ENCODE data around the gene GAA. TPM values are rescaled to one million over a fixed set of nuclear protein-coding genes. Genes with fewer than 3 reads are reported as not detected.

GAA gene
- total and polyA plus RNA-seq, 2 of the 4 experiments (the other 2 are of a cell fraction) = 2.2 to 14.8 TPM

GRCh38 chr17:80051681-80052080, 49.7 kb upstream of the GAA start:
- no peaks in the 10 kb centered on the region for H3K27me3 ChIP-seq (ENCODE audit: control insufficient read depth, insufficient read depth, low read length)
- H3K9me3 ChIP-seq (ENCODE audit: control insufficient read depth, insufficient read depth, low read length) = no peaks in the 10 kb centered on the region
- no peak overlapping the region for H3K4ac ChIP-seq (ENCODE audit: low read depth, low read length)
- no peak overlapping the region for H2BK15ac ChIP-seq (ENCODE audit: low read depth, low read length)
- no peak overlapping the region for H3K56ac ChIP-seq (ENCODE audit: extremely low read depth, insufficient read depth, low read length)
- ChIA-PET CTCF (no interaction called here), POLR2A (ENCODE audit: unreplicated experiment) (no interaction called here)
- DNase-seq (no peak), ATAC-seq (ENCODE audit: low read depth) (no peak)
- H3K23ac ChIP-seq (ENCODE audit: low read depth, low read length) = no peak overlapping the region
- H3K9ac ChIP-seq (ENCODE audit: low read depth, low read length) = no peak overlapping the region
- H2AFZ ChIP-seq (replicated peaks; ENCODE audit: low read length, poor library complexity) = no peak overlapping the region
- in situ Hi-C loops (cut with MboI; ENCODE audit: low sequenced_read_pairs) (no loop called here), intact Hi-C loops (cut with micrococcal nuclease) (no loop called here), dilution Hi-C loops (cut with HindIII; ENCODE audit: low sequenced_read_pairs, unreplicated experiment) (no loop called here)
- no peak overlapping the region for H4K8ac ChIP-seq (ENCODE audit: low read depth in 2 of 2, low read length in 2 of 2)
- no peaks in the 10 kb centered on the region for H4K20me1 ChIP-seq (ENCODE audit: insufficient read depth, low read length)
- TF ChIP-seq USF2 (IDR thresholded peaks at IDR 0.05; ENCODE audit: low read depth, low read length) = no peak
- TF ChIP-seq POLR2A (IDR thresholded peaks at IDR 0.05; ENCODE audit: low read depth, low read length) = no peak
- TF ChIP-seq RFX5 (IDR thresholded peaks at IDR 0.05; ENCODE audit: low read depth, low read length) = no peak
- TF ChIP-seq RCOR1 (IDR thresholded peaks at IDR 0.05; ENCODE audit: insufficient replicate concordance, low read length) = no peak
- no peak for TF ChIP-seq RAD21 (IDR thresholded peaks at IDR 0.05; ENCODE audit: low read length)
- no peak for TF ChIP-seq MAZ (IDR thresholded peaks at IDR 0.05; ENCODE audit: borderline replicate concordance, low read depth, low read length)
- TF ChIP-seq CHD1 (IDR thresholded peaks at IDR 0.05; ENCODE audit: low read depth, low read length) = no peak
- no peak for TF ChIP-seq MXI1 (IDR thresholded peaks at IDR 0.05; ENCODE audit: borderline replicate concordance, low read depth, low read length)
- TF ChIP-seq NFE2L2 (IDR thresholded peaks at IDR 0.05; ENCODE audit: low read depth, low read length) = no peak
- no peak for TF ChIP-seq MAFK (IDR thresholded peaks at IDR 0.05; ENCODE audit: low read depth, low read length)
- no peak for TF ChIP-seq FOS (IDR thresholded peaks at IDR 0.05; ENCODE audit: low read depth, low read length)
- TF ChIP-seq CTCF (conservative IDR thresholded peaks at IDR 0.05; ENCODE audit: low read depth, low read length) = no peak
- TF ChIP-seq, protein P1, sequence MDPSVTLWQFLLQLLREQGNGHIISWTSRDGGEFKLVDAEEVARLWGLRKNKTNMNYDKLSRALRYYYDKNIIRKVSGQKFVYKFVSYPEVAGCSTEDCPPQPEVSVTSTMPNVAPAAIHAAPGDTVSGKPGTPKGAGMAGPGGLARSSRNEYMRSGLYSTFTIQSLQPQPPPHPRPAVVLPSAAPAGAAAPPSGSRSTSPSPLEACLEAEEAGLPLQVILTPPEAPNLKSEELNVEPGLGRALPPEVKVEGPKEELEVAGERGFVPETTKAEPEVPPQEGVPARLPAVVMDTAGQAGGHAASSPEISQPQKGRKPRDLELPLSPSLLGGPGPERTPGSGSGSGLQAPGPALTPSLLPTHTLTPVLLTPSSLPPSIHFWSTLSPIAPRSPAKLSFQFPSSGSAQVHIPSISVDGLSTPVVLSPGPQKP (IDR thresholded peaks at IDR 0.05; ENCODE audit: borderline replicate concordance, low read depth, low read length) = no peak
- TF ChIP-seq SMC3 (IDR thresholded peaks at IDR 0.05; ENCODE audit: low read depth, low read length) = no peak
- TF ChIP-seq CEBPB (IDR thresholded peaks at IDR 0.05; ENCODE audit: low read depth, low read length) = no peak
- TF ChIP-seq BHLHE40 (IDR thresholded peaks at IDR 0.05; ENCODE audit: low read depth, low read length) = no peak
- BruUV-seq (replicated peaks) = no TSS peak
- H3K9me1 ChIP-seq (ENCODE audit: insufficient read depth, low read length) = no peaks in the 10 kb centered on the region
- H3K4me1 ChIP-seq (ENCODE audit: control insufficient read depth, insufficient read depth, low read length) = peaks cover 4% of the 10 kb centered on the region
- H2AK5ac ChIP-seq (ENCODE audit: low read depth, low read length) = no peak overlapping the region
- WGBS, 2 experiments (ENCODE audit: extremely low coverage in 2 of 2, insufficient read length in 1 of 2) = 72% methylated on average over 6 of the region's 11 CpGs; no CpG with 5 or more reads in 1 of the 2 experiments
- H4K5ac ChIP-seq (ENCODE audit: low read depth, low read length) = no peak overlapping the region
- H2BK120ac ChIP-seq (ENCODE audit: low read depth, low read length) = no peak overlapping the region
- H3K4me3 ChIP-seq (ENCODE audit: insufficient read depth, low read depth, low read length) = no peak overlapping the region
- no peak overlapping the region for H3K18ac ChIP-seq (ENCODE audit: low read depth, low read length)
- H3K4me2 ChIP-seq (ENCODE audit: low read depth, low read length) = no peak overlapping the region
- no peak overlapping the region for H2BK20ac ChIP-seq (ENCODE audit: low read depth, low read length)
- H3K36me3 ChIP-seq (ENCODE audit: control insufficient read depth, insufficient read depth, low read length) = peaks cover 12% of the 10 kb centered on the region
- no peak overlapping the region for H3K14ac ChIP-seq (replicated peaks; ENCODE audit: low read depth, low read length)
- H2BK5ac ChIP-seq (ENCODE audit: low read depth, low read length, poor library complexity, severe bottlenecking) = no peak overlapping the region
- H2AK9ac ChIP-seq (replicated peaks; ENCODE audit: low read depth, low read length, poor library complexity) = no peak overlapping the region
- no peaks in the 10 kb centered on the region for H3K79me1 ChIP-seq (ENCODE audit: low read depth in 1 of 2, low read length in 2 of 2)
- no peak overlapping the region for H4K91ac ChIP-seq (ENCODE audit: insufficient read depth, low read depth, low read length)
- no peak overlapping the region for H3K27ac ChIP-seq (ENCODE audit: insufficient read depth, low read length)
